Peyer's patch (tissue), 4 donors: Measurements from ENCODE around the gene ZSWIM3.

Experiments used
- CTCF ChIP-seq, 6 experiments: fragments of 450-650 bp in 4 of 6; fragments of 200-600 bp in 2 of 6; sonication (generic) in 1 of 6; IDR thresholded peaks; one replicate each; pipeline ENCODE4 v1.5.1; 2017 to 2019; ENCODE audit warnings: antibody characterized with exemption in 6 of 6, mild to moderate bottlenecking in 3 of 6, moderate library complexity in 1 of 6
- POLR2A ChIP-seq, 2 donors: fragments of 450-650 bp; IDR thresholded peaks; one replicate each; pipeline ENCODE4 v1.5.1; 2017; ENCODE audit warnings: antibody characterized with exemption in 2 of 2, mild to moderate bottlenecking in 2 of 2, moderate library complexity in 2 of 2

GRCh38 chr20:45882469-45883099, 25.2 kb downstream of the ZSWIM3 start:
- TF ChIP-seq POLR2A (IDR thresholded peaks at IDR 0.05) (no peak), CTCF (IDR thresholded peaks at IDR 0.05) (no peak)
